K562 (cell line): ENCODE data around the gene SRPK1. TPM values are rescaled to one million over a fixed set of nuclear protein-coding genes. Genes with fewer than 3 reads are reported as not detected.

Experiments used
- ATAC-seq: fragments of 200-7000 bp; cut with Tn5 transposase; 3 replicates; pipeline ENCODE4 v1.9.1; 2020; ENCODE audit warnings: moderate library complexity
- BruUV-seq: library from RNA; stranded (reverse); fragments of 400-500 nt; replicated peaks from 2 replicates; lab custom pipeline; 2021; lab: Mats Ljungman, UMichigan
- CTCF ChIA-PET: fragments of 300-600 bp; formaldehyde crosslinking; extraction: SDS; loops from one replicate; lab custom pipeline; 2021; ENCODE audit warnings: low intra/inter-chr PET ratio; lab: Yijun Ruan, JAX
- POLR2A ChIA-PET: fragments of 300-600, 350-650 bp; sonication (Branson Sonifier 250); formaldehyde crosslinking; extraction: SDS; loops from one replicate; lab custom pipeline; 2021; ENCODE audit warnings: antibody characterized with exemption, inconsistent platforms; lab: Yijun Ruan, JAX
- DNase-seq, 4 experiments: peaks; one replicate each; pipeline versions ENCODE4 v3.0.0 to v3.0.0-alpha.2; 2011 to 2018; ENCODE audit warnings: low spot score in 3 of 4, mixed read lengths in 3 of 4; ENCODE audit errors: extremely low read depth in 1 of 4
- FAIRE-seq: peaks from 2 replicates; lab custom pipeline; 2011; peaks lifted over from hg19 to GRCh38; lab: Jason Lieb, UNC
- H2AFZ ChIP-seq: 2 replicates; pipeline ENCODE4 v1.6.0; 2011; ENCODE audit warnings: low read depth, low read length, control low read depth, inconsistent platforms
- H3K27ac ChIP-seq: fragments of 200-600 bp; 3 replicates; pipeline ENCODE4 v1.8.0; 2011; ENCODE audit warnings: low read depth, mild to moderate bottlenecking, control low read depth, inconsistent platforms, low read length, moderate library complexity, mixed read lengths; ENCODE audit errors: extremely low read depth
- H3K27me3 ChIP-seq, 2 experiments: fragments of 300-600 bp in 1 of 2; 2 replicates in 1 of 2; 3 replicates in 1 of 2; pipeline versions ENCODE4 v1.6.0 to v1.8.0; 2011; ENCODE audit warnings: inconsistent platforms in 2 of 2, low read length in 2 of 2, mild to moderate bottlenecking in 1 of 2, mixed read lengths in 1 of 2, moderate library complexity in 1 of 2; ENCODE audit not compliant: control insufficient read depth in 2 of 2, insufficient read depth in 2 of 2
- H3K36me3 ChIP-seq: fragments of 300-600 bp; 3 replicates; pipeline ENCODE4 v1.8.0; 2011; ENCODE audit warnings: mild to moderate bottlenecking, low read length, inconsistent platforms; ENCODE audit not compliant: control insufficient read depth, insufficient read depth
- H3K4me1 ChIP-seq, 2 experiments: fragments of 200-600 bp in 1 of 2; replicated peaks in 1 of 2; 2 replicates in 1 of 2; 3 replicates in 1 of 2; pipeline versions ENCODE4 v1.5.1 to v1.8.0; 2011; ENCODE audit warnings: inconsistent platforms in 2 of 2, low read length in 2 of 2, mild to moderate bottlenecking in 1 of 2, mixed read lengths in 1 of 2, moderate library complexity in 1 of 2; ENCODE audit not compliant: control insufficient read depth in 2 of 2, insufficient read depth in 2 of 2
- H3K4me2 ChIP-seq: 2 replicates; pipeline ENCODE4 v1.6.1; 2011; ENCODE audit warnings: low read length, control low read depth, inconsistent platforms, mixed read lengths; ENCODE audit not compliant: insufficient read depth
- H3K4me3 ChIP-seq: fragments of 200-600 bp; sonication (generic), shearing (Covaris generic); 2 replicates; pipeline ENCODE4 v1.5.1; 2016; ENCODE audit warnings: control low read depth, inconsistent platforms
- H3K79me2 ChIP-seq: fragments of 200-600 bp; 3 replicates; pipeline ENCODE4 v1.8.0; 2011; ENCODE audit warnings: low read length, inconsistent platforms; ENCODE audit not compliant: control insufficient read depth, insufficient read depth
- H3K9ac ChIP-seq, 2 experiments: 2 replicates each; pipeline versions ENCODE4 v1.6.0 to v1.6.1; 2011; ENCODE audit warnings: low read depth in 2 of 2, low read length in 2 of 2, control low read depth in 1 of 2, inconsistent platforms in 1 of 2, mild to moderate bottlenecking in 1 of 2, mixed read lengths in 1 of 2; ENCODE audit not compliant: insufficient read depth in 1 of 2
- H3K9me1 ChIP-seq: one replicate; pipeline ENCODE4 v1.6.0; 2011; ENCODE audit warnings: inconsistent platforms, mild to moderate bottlenecking, low read length, moderate library complexity; ENCODE audit not compliant: control insufficient read depth, insufficient read depth
- H3K9me3 ChIP-seq: replicated peaks from 2 replicates; pipeline ENCODE4 v1.5.1; 2011; ENCODE audit warnings: low read depth, low read length, inconsistent platforms; ENCODE audit not compliant: control insufficient read depth, insufficient read depth
- H4K20me1 ChIP-seq: replicated peaks from 2 replicates; pipeline ENCODE4 v1.6.1; 2011; ENCODE audit warnings: low read length, inconsistent platforms, mixed read lengths; ENCODE audit not compliant: control insufficient read depth, insufficient read depth
- ARID2 ChIP-seq: fragments of 450-650 bp; IDR thresholded peaks from 2 replicates; pipeline ENCODE4 v1.6.1; 2017; ENCODE audit warnings: antibody characterized with exemption, mild to moderate bottlenecking
- CEBPB ChIP-seq: fragments of 450-650 bp; IDR thresholded peaks from 2 replicates; pipeline ENCODE4 v1.6.1; 2016; ENCODE audit warnings: missing genetic modification characterization, missing compliant biosample characterization
- ESRRB ChIP-seq: fragments of 250-450 bp; sonication (Bioruptor Pico); IDR thresholded peaks from 2 replicates; pipeline ENCODE4 v1.5.0; 2020; ENCODE audit warnings: mild to moderate bottlenecking, moderate library complexity, borderline replicate concordance
- HOMEZ ChIP-seq: fragments of 250-450 bp; sonication (Bioruptor Pico); IDR thresholded peaks from 2 replicates; pipeline ENCODE4 v1.4.0; 2020; ENCODE audit warnings: mild to moderate bottlenecking, moderate library complexity
- PRPF4 ChIP-seq: fragments of 200-400 bp; formaldehyde crosslinking; IDR thresholded peaks from one replicate; pipeline ENCODE4 v1.6.1; 2017; ENCODE audit warnings: low read length, low read depth, mild to moderate bottlenecking; ENCODE audit not compliant: insufficient read depth, poor library complexity, severe bottlenecking
- RAD21 ChIP-seq, 2 experiments: fragments of 250-450 bp in 1 of 2; fragments of 450-650 bp in 1 of 2; sonication (Bioruptor Pico) in 1 of 2; formaldehyde crosslinking in 1 of 2; IDR thresholded peaks in 1 of 2; conservative IDR thresholded peaks in 1 of 2; 2 replicates each; pipeline versions ENCODE4 v1.4.0 to v1.8.0; 2020 to 2022; ENCODE audit warnings: mild to moderate bottlenecking in 2 of 2, moderate library complexity in 1 of 2
- SNIP1 ChIP-seq: fragments of 450-650 bp; IDR thresholded peaks from 2 replicates; pipeline ENCODE4 v1.7.1; 2017; ENCODE audit warnings: low read depth, mild to moderate bottlenecking
- ZNF511 ChIP-seq: sonication (generic); formaldehyde crosslinking; IDR thresholded peaks from 2 replicates; pipeline ENCODE4 v1.8.0; 2022; ENCODE audit warnings: mild to moderate bottlenecking, missing genetic modification reagents
- ZNF717 ChIP-seq: fragments of 250-450 bp; sonication (Bioruptor Pico); IDR thresholded peaks from 2 replicates; pipeline ENCODE4 v1.5.0; 2021
- WGBS: fragments of 100-300 bp; shearing (Covaris generic); methylation state at CpG from one replicate; pipeline ENCODE4 v1.1.6; 2016; ENCODE audit warnings: low coverage, mixed read lengths; ENCODE audit not compliant: insufficient coverage; ENCODE audit errors: missing lambda C conversion rate; 5-methylcytosine and 5-hydroxymethylcytosine counted together
- in situ Hi-C: fragments of 300-500 bp; cut with MboI; formaldehyde crosslinking; loops from 4 replicates; pipeline ENCODE4 v1.15.0; 2018; ENCODE audit warnings: inconsistent platforms, mixed read lengths
- intact Hi-C: fragments of 100-400 bp; cut with micrococcal nuclease; formaldehyde crosslinking; loops from 2 replicates; pipeline ENCODE4 v1.14.2; 2022
- polyA plus RNA-seq, 8 experiments: library from polyadenylated mRNA; depleted of rRNA in 4 of 8; stranded (reverse) in 5 of 8; unstranded in 3 of 8; fragments of >200 nt; fragmentation: Nextera tagmentation in 2 of 8; fragmentation: Illumina TruSeq in 1 of 8; extraction: Ambion mirVana in 2 of 8; extraction: Trizol in 1 of 8; gene quantifications; 2 replicates each; pipeline versions ENCODE4 v1.2.1 to v1.2.3, GENCODE V29; 2011 to 2014; ENCODE audit warnings: inconsistent platforms in 1 of 8, missing spikeins in 1 of 8
- total RNA-seq, 7 experiments: library from RNA; depleted of rRNA in 6 of 7; stranded (reverse); fragments of >200 nt in 6 of 7; fragmentation: Illumina TruSeq in 2 of 7; extraction: Trizol in 2 of 7; gene quantifications; 2 replicates each; pipeline versions ENCODE4 v1.2.1 to v1.2.3, GENCODE V29; 2011 to 2021; ENCODE audit warnings: low replicate concordance in 1 of 7
- TF ChIP-seq, protein P1 (sequence below): IDR thresholded peaks from 2 replicates; pipeline ENCODE4 v1.6.1; 2012; ENCODE audit warnings: low read depth, low read length, improper control_type of control experiment, borderline replicate concordance
- TF ChIP-seq, protein P2 (sequence below): fragments of 250-450 bp; sonication (Bioruptor Pico); IDR thresholded peaks from 2 replicates; pipeline ENCODE4 v1.4.0; 2020; ENCODE audit warnings: mild to moderate bottlenecking, moderate library complexity, borderline replicate concordance
- TF ChIP-seq, protein P3 (sequence below), 2 experiments: fragments of 250-450 bp in 1 of 2; fragments of 450-650 bp in 1 of 2; sonication (Bioruptor Pico) in 1 of 2; IDR thresholded peaks; 2 replicates each; pipeline versions ENCODE4 v1.6.1 to v1.8.0; 2016 to 2021; ENCODE audit warnings: mild to moderate bottlenecking in 2 of 2, moderate library complexity in 2 of 2, missing compliant biosample characterization in 1 of 2, missing genetic modification characterization in 1 of 2

Gene SRPK1
- total and polyA plus RNA-seq, 9 of the 15 experiments (the other 6 are each of a cell fraction or from before 2014, with no cell fraction given) = 99.6 to 185 (median 159) TPM

- BruUV-seq = no TSS peak
- H3K27ac ChIP-seq = no peak overlapping the region
- no peak for DNase-seq
- H3K4me3 ChIP-seq = no peak overlapping the region
- no peaks in the 10 kb centered on the region; the same call in 1 of the 2 replicates for H4K20me1 ChIP-seq
- no peak overlapping the region for H2AFZ ChIP-seq
- peaks cover 26 to 40% of the 10 kb centered on the region in 2 experiments for H3K27me3 ChIP-seq
- H3K9me1 ChIP-seq = no peaks in the 10 kb centered on the region
- intact Hi-C loops = no loop called here
- ATAC-seq = no peak
- FAIRE-seq = no peak
- H3K9me3 ChIP-seq = no peaks in the 10 kb centered on the region
- no peaks in the 10 kb centered on the region for H3K4me1 ChIP-seq
- WGBS = 17% methylated on average over 14 of the region's 14 CpGs
- H3K9ac ChIP-seq = no peak overlapping the region
- H3K4me2 ChIP-seq = no peak overlapping the region
- CTCF ChIA-PET = interaction anchor here (0.6 kb wide), 1 partner anchor 22 kb away, joined by 3 read pairs; no protein-coding TSS in a partner anchor
- no peaks in the 10 kb centered on the region for H3K79me2 ChIP-seq
- no peaks in the 10 kb centered on the region for H3K36me3 ChIP-seq
- in situ Hi-C loops = no loop called here
- POLR2A ChIA-PET = interaction anchor here (0.6 to 1.4 kb wide), 4 partner anchors 9 to 1867 kb away, joined by 3 to 5 read pairs (median 3); no protein-coding TSS in a partner anchor
- TF ChIP-seq, protein P1, sequence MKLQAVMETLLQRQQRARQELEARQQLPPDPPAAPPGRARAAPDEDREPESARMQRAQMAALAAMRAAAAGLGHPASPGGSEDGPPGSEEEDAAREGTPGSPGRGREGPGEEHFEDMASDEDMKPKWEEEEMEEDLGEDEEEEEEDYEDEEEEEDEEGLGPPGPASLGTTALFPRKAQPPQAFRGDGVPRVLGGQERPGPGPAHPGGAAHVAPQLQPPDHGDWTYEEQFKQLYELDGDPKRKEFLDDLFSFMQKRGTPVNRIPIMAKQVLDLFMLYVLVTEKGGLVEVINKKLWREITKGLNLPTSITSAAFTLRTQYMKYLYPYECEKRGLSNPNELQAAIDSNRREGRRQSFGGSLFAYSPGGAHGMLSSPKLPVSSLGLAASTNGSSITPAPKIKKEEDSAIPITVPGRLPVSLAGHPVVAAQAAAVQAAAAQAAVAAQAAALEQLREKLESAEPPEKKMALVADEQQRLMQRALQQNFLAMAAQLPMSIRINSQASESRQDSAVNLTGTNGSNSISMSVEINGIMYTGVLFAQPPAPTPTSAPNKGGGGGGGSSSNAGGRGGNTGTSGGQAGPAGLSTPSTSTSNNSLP = no peak
- TF ChIP-seq HOMEZ (no peak), ZNF511 (no peak), ARID2 (no peak), CEBPB (tag) (no peak), ESRRB (CRISPR knock-in tag) (no peak), SNIP1 (no peak), RAD21 (CRISPR knock-in tag; conservative IDR thresholded peaks at IDR 0.05 in 1 of 2, IDR thresholded peaks at IDR 0.05 in 1 of 2) (no peak), ZNF717 (CRISPR knock-in tag) (no peak), PRPF4 (no peak)
- TF ChIP-seq, protein P2, sequence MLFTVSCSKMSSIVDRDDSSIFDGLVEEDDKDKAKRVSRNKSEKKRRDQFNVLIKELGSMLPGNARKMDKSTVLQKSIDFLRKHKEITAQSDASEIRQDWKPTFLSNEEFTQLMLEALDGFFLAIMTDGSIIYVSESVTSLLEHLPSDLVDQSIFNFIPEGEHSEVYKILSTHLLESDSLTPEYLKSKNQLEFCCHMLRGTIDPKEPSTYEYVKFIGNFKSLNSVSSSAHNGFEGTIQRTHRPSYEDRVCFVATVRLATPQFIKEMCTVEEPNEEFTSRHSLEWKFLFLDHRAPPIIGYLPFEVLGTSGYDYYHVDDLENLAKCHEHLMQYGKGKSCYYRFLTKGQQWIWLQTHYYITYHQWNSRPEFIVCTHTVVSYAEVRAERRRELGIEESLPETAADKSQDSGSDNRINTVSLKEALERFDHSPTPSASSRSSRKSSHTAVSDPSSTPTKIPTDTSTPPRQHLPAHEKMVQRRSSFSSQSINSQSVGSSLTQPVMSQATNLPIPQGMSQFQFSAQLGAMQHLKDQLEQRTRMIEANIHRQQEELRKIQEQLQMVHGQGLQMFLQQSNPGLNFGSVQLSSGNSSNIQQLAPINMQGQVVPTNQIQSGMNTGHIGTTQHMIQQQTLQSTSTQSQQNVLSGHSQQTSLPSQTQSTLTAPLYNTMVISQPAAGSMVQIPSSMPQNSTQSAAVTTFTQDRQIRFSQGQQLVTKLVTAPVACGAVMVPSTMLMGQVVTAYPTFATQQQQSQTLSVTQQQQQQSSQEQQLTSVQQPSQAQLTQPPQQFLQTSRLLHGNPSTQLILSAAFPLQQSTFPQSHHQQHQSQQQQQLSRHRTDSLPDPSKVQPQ = no peak
- TF ChIP-seq, protein P3, sequence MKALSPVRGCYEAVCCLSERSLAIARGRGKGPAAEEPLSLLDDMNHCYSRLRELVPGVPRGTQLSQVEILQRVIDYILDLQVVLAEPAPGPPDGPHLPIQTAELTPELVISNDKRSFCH (CRISPR knock-in tag; IDR thresholded peaks at IDR 0.05) = no peak
- TF ChIP-seq, protein P3 (tag; IDR thresholded peaks at IDR 0.05) = no peak
Measured at GRCh38 chr6:35962779-35963560, 42.1 kb upstream of the SRPK1 start.
